Measurements from ENCODE around the gene MUC4. TPM values are rescaled to one million over a fixed set of nuclear protein-coding genes. Genes with fewer than 3 reads are reported as not detected.
"Not testable (repeated sequence)": the region's sequence is repeated elsewhere in the genome, so short reads cannot be mapped to it uniquely, and the experiment has no call there.

The MUC4 gene
- total RNA-seq, 1 donor from 2014 or later, result 0.14 TPM

DNA sequence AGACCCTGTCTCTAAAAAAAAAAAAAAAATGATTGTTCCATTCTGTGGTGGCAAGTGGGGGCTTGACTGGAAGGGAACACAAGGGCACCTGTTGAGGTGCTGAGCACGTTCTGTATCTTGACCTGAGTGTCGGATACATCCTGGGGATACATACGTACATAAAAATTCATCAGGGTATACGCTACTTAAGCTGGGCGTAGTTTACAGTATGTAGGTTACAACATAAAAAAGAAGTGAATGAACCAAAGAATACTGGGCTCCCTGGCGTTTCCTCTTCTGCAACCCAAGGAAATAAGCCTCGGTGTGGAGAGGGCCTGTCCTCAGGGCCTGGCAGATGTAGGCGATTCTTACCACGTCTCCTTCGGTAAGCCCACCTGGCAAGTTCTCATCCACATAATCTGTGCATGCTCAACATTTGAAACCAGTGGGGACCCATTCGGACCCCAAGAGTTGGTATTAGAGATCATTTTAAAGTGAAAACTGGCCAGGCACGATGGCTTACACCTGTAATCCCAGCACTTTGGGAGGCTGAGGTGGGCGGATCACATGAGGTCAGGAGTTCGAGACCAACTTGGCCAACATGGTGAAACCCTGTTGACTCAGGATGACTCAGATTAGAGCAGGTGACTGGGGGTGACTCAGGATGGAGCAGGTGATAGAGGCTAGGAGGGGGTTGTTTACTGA lies 96.0 kb downstream of the MUC4 start:
- peak; percentile 94 for DNase-seq (ENCODE audit: low spot score)

DNA sequence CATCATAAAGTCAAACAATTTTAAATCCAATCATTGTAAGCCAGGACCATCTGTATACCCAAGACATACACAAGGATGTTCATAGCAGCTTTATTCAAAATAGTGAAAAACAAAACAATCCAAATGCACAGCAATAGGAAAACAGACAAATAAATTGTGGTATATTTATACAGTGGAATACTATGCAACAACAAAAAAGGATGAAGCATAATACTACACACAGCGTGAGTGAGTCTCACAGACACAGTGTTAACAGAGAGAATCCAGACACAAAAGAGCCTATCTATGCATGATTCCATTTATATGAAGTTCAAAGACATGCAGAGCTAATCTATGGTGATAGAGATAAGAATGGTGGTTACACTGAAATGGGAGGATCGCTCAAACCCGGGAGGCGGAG lies 96.6 kb downstream of the MUC4 start:
- no peak for DNase-seq (ENCODE audit: low spot score)

DNA sequence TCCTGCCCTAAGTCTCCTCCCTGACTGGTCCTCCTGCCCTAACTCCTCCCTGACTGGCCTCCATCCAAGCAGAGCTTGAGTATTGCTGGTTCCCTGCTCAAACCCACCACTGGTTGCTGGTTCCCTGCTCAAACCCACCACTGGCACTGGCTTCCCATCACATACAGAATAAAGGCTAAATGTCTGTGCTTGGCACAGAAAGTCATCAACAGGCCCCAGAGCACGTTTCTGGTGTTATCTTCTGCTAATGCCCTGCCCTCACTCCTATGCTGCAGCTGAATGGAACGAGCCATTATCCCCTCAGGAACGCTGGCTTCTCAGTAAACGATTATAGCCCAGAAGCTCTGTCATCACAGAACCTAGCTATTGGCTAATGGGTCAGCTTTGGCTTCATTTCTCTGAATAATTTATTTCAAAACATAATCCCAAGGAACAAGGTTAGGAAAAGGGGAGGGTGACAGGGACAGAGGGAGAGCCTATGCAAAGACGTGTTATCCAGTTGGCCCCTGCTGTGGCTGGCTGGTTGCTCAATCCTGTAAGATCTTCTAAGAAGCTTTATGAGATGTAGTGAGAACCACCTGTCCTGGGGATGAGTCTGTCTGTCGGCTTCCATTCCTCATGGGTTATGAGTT lies 97.2 kb downstream of the MUC4 start:
- no peak for DNase-seq (ENCODE audit: low spot score)

DNA sequence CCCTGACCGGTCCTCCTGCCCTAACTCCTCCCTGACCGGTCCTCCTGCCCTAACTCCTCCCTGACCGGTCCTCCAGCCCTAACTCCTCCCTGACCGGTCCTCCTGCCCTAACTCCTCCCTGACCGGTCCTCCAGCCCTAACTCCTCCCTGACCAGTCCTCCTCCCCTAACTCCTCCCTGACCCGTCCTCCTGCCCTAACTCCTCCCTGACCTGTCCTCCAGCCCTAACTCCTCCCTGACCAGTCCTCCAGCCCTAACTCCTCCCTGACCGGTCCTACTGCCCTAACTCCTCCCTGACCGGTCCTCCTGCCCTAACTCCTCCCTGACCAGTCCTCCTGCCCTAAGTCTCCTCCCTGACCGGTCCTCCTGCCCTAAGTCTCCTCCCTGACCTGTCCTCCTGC lies 98.6 kb downstream of the MUC4 start:
- DNase-seq (ENCODE audit: low spot score), result not testable (repeated sequence)

DNA sequence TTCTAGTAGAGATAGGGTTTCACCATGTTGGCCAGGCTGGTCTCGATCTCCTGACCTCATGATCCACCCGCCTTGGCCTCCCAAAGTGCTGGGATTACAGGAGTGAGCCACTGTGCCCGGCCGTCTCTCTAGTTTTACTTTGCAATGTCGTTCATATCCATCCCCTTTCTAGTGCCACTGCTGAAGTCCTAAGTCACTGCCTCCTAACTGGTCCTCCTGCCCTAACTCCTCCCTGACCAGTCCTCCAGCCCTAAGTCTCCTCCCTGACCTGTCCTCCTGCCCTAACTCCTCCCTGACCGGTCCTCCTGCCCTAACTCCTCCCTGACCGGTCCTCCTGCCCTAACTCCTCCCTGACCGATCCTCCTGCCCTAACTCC lies 99.2 kb downstream of the MUC4 start:
- not testable (repeated sequence) for DNase-seq (ENCODE audit: low spot score)

DNA sequence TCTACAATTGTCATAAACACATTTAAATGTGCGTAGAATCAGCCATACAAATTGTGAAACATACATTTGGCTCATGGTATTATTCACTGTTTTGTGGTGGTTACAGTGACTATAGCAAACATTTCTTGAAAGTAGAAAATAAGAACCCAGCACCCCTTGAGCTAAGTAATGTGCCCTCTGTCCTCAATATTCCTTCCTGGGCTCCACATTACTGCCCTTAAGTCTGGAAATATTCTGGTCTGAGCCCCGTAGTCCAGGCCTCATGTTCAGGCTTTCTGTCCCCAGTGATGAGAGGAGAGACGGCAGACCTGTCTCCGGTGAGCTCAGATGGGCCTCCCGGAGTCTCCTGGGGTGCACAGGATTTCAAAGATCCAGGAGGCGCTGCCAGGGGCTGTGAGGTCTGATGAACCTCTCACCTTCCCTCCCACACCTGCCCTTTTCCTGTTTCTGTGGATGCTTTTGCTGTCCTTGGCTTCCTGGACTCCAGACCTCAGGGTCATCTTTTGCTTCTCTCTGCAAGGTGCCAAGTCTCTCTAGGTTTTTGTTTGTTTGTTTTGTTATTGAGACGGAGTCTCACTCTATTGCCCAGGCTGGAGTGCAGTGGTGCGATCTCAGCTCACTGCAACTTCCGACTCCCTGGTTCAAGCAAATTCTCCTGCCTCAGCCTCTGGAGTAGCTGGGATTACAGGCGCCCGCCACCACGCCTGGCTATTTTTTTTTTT lies 99.8 kb downstream of the MUC4 start:
- DNase-seq (ENCODE audit: low spot score), result no peak

DNA sequence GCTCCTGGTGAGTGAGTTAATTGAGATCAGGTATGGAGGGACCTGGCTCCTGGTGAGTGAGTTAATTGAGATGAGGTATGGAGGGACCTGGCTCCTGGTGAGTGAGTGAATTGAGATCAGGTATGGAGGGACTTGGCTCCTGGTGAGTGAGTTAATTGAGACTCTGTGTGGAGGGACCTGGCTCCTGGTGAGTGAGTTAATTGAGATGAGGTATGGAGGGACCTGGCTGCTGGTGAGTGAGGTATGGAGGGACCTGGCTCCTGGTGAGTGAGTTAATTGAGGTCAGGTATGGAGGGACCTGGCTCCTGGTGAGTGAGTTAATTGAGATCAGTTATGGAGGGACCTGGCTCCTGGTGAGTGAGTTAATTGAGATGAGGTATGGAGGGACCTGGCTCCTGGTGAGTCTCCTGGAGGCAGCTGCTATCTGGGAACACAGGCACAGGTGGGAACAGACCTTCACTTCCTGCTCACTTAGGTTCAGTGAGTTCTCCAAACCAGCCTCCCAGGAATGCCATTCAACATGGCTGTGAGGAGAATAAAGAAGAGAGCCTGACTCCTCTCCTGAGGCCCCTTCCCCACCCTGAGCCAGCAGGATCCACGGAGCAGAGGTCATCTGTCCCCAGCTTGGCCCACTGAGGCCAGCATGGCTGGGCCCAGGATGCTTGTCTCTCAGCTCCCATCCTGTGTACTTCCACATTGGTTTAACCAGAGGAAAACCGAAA lies 100.5 kb downstream of the MUC4 start:
- not testable (repeated sequence) for DNase-seq (ENCODE audit: low spot score)

DNA sequence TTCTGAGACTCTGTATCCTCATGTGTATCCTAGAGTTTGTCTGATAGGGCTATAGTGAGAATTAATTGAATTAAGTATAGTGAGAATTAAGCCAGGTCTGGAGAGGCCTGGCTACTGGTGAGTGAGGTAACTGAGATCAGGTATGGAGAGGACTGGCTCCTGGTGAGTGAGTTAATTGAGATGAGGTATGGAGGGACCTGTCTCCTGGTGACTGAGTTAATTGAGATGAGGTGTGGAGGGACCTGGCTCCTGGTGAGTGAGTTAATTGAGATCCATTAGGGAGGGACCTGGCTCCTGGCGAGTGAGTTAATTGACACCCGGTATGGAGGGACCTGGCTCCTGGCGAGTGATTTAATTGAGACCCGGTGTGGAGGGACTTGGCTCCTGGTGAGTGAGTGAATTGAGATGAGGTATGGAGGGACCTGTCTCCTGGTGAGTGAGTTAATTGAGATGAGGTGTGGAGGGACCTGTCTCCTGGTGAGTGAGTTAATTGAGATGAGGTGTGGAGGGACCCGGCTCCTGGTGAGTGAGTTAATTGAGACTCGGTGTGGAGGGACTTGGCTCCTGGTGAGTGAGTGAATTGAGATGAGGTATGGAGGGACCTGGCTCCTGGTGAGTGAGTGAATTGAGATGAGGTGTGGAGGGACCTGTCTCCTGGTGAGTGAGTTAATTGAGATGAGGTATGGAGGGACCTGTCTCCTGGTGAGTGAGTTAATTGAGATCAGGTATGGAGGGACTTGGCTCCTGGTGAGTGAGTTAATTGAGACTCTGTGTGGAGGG lies 101.4 kb downstream of the MUC4 start:
- not testable (repeated sequence) for DNase-seq (ENCODE audit: low spot score)

DNA sequence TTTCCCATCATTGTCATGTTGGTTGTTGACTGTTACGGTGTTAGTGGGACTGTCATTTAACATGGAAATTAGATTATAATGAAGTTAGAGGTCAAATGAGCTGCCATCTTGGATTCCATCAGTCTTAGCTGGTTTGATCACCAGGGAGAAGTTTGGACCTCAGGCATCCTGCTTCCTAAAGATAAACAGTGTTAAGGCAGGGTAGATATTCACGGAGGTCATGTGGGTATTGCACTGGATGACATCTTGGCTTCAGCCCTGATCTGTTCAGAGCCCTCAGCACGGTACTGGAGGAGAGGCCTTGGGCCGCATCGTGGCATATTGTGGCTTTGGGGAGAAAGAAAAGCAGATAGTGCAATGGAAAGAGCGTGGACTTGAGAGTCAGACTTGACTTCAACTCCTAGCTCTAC lies 102.0 kb downstream of the MUC4 start:
- DNase-seq (ENCODE audit: low spot score), result no peak

DNA sequence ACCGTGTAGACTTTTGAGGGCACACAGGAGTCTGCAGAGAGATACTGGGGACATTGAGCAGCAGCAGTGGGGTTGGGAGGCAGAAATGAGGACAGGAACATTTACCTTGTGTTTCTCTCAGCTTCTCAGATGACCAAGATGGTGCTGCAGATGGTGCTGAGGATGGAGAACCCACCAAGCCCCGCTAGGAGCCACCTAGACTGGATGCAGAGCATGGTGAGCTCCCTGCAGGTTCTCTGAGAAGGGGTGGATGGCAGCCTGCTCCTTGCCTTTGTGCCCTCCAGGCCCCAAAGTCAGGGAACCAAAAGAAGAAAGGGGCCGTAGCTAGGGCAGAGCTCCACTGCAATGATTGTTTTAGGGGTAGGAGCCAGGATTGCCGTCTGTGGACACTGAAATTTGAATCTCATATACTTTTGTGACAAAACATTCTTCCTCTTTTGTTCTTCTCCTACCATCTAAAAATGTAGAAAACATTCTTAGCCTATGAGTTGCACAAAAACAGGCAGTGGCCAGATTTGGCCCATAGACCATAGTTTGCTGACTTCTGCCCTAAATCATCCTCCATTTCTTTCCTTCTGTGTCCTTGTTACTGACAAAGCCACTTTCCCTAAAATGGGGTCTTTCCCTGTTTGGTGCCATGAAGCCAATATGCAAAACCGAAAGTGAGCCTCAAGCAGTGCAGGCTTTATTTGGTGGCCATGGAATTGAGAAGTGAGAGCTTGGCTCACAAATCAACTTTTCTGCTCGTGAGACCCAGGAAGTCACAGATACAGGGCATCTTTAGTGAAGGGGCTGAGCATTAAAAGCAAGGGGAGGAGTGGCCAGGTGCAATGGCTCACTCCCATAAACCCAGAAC lies 102.9 kb downstream of the MUC4 start:
- no peak for DNase-seq (ENCODE audit: low spot score)

DNA sequence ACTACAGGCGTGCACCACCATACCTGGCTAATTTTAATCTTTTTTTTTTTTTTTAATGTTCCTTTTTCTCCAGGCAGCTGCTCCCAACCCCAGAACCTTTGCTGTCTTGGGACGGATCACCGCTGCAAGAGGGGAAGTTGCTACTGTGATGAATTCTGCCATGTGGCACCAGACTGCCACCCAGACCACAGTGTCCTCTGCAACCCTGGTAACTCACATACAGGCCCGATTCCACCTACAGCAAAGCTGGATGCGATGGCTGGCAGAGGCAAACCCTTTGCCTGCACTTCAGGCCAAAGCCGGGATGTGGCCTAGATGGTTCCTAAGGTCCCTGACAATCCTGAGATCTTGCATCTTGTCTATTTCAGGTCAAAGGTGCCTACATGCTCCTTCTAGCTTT lies 103.7 kb downstream of the MUC4 start:
- DNase-seq (ENCODE audit: low spot score), result no peak

DNA sequence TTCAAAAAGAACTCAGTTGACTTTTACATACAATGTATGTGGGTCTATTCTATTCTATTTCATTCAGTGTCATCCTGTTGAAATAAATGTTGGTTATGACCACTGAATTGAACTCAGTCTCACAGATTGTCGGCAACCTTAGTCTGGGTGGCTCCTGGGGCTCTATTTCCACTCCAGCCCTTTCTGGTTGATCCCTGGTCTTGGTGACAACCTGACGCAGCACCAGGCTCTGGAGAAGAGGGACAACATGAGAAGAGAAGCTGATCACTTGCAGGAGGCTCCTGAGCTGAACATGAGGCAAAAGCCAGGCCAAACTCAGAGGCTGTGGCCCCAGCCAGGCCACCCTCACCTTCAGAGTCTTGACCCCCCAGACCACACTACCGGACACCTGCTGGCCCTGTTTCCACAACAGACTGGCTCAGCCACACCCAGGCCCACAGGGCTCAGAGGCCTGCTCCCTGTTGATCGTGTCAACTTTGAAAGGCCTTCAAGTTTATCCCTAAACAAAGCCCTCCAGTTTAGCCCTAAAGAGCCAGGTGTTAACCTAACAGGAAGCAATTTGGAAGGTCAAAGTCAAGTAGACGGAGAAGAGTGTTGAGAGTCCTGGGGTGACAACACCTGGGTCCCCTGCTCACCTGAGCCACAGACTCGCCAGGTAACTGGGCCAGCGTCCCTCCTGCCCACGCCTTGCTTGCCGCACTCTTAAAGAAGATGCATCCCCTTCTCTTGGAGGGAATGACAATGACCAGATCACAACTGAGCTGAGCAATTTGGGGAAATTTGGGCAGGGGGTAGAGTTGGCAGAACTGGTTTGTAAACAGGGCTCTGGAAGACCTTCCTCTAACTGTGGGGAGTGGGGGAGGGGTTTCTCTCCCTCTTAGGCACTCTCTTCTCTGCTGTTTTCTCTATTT lies 106.4 kb downstream of the MUC4 start:
- DNase-seq (ENCODE audit: low spot score), result no peak

DNA sequence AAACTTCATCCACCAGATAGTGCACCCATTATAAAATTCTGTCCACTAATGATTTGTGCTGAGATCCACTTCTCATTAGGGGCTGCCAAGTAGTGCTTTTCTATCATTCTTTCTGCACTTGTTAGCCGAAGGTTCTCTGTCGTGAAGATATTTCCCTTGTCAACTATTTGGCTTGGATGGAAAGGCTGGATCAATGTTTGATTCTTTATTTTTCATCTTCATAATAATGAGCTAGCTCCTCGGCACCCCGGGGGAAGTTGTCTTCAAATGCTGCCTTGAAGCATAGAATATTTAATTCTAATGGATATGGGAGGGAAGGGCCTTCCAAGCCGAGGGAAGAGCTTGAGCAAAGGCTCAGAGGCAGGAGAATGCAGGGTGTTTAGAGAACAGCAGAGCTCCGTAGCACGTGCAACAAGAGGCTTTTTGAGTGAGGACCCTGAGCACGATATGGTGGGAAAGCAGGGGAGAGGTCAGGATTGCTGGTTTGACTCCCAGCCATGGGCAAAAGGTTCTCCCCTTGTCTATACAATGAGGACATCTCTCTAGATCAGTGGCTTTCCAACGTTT lies 107.2 kb downstream of the MUC4 start:
- DNase-seq (ENCODE audit: low spot score), result no peak

DNA sequence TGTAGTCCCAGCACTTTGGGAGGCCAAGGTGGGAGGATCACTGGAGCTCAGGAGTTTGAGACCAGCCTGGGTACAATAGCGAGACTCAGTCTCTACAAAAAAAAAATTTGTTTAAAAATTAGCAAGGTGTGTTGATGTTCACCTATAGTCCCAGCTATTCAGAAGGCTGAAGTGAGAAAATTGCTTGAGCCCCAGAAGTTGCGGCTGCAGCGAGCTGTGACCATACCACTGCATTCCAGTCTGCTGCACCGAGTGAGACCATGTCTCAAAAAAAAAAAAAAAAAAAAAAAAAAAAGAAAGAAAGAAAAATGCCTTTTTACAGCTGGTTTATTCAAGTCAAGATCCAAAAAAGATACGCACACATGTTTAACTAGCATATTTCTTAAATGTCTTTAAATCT lies 108.0 kb downstream of the MUC4 start:
- no peak for DNase-seq (ENCODE audit: low spot score)

DNA sequence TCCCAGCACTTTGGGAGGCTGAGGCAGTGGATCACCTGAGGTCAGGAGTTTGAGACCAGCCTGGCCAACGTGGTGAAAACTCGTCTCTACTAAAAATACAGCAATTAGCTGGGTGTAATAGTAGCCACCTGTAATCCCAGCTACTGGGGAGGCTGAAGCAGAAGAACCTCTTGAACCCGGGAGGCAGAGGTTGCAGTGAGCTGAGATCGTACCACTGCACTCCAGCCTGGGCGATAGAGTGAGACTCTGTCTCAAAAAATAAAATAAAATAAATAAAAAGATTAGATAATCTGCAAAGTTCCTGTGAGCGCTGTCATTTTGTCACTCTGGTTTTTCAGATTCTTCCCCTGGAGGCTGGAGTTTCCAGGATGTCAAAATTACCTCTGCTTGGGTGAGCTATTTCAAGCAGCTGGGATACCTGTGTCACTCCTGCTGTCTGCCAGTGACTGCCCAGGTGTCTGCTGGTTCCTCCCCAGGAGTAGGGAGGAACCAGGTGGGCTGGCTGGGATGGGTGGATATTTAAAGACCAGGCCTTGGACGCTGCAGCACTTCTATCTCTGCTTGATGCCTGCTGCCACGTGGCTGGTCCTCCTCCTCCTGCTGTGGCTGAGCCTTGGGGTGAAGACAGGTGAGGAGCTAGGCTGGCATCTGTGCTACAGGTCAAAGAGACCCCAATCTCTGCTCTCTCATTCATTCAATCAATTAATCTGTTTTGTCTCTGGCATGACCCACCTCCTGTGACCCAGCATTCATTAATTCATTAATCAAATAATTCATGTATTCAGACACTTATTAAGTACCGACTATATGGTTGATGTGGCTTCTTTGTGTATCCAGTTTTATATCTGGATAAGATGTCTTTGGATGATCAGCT lies 110.5 kb downstream of the MUC4 start:
- DNase-seq (ENCODE audit: low spot score), result no peak

DNA sequence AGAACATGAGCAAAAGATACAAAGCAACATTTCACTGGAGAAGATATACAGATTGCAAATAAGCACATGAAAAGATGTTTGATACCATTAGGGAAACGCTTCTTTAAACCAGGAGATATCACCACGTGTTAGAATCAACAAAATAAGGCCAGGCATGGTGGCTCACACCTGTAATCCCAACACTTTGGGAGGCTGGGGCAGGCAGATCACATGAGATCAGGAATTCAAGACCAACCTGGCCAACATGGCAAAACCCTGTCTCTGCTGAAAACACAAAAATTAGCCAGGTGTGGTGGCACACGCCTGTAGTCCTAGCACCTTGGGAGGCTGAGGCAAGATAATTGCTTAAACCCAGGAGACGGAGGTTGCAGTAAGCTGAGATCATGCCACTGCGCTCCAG lies 111.4 kb downstream of the MUC4 start:
- no peak for DNase-seq (ENCODE audit: low spot score)

DNA sequence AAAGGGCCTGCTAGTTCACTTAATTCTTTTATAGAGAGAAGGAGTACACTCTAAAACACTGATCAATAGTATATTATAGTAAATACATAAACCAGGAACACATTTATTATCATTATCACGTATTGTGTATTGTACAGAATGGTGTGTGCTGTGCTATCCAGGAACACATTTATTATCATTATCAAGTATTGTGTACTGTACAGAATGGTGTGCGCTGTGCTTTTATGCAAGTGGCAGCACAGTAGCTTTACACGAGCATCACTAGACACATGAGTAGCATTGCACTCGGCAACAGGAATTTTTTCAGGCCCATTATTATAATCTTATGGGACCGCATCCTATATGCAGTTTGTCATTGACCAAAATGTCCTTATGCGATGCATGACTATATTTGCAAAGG lies 111.9 kb downstream of the MUC4 start:
- DNase-seq (ENCODE audit: low spot score), result no peak

DNA sequence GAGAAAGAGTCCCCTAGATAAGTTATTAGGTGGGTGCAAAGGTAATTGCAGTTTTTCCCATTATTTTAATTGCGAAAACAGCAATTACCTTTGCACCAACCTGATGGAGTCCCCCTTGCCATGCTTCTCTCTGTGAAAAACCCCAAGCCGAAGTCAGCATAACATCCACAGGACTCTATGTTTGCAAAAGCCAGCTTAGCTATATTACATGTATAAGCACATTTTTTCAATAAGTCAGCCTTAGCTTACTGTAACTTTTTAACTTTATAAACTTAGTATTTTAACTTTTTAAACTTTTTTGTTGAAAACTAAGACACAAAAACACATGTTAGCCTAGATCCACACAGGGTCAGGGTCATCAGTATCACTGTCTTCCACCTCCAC lies 112.3 kb downstream of the MUC4 start:
- DNase-seq (ENCODE audit: low spot score), result no peak
